LNCaP clone FGC (cell line): ENCODE measurements around the gene HRH1.

Experiments used
- DNase-seq: peaks from one replicate; pipeline ENCODE4 v3.0.0-alpha.2; 2011; ENCODE audit warnings: low read depth
- H3K4me3 ChIP-seq: 2 replicates; pipeline ENCODE4 v1.5.1; 2011; ENCODE audit warnings: mild to moderate bottlenecking, low read depth, low read length, control low read depth
- TF ChIP-seq, protein P1 (sequence below): IDR thresholded peaks from 2 replicates; pipeline ENCODE4 v1.5.1; 2012; ENCODE audit warnings: mild to moderate bottlenecking; ENCODE audit not compliant: control insufficient read depth, insufficient read depth; ENCODE audit errors: extremely low read depth

Gene HRH1

DNA sequence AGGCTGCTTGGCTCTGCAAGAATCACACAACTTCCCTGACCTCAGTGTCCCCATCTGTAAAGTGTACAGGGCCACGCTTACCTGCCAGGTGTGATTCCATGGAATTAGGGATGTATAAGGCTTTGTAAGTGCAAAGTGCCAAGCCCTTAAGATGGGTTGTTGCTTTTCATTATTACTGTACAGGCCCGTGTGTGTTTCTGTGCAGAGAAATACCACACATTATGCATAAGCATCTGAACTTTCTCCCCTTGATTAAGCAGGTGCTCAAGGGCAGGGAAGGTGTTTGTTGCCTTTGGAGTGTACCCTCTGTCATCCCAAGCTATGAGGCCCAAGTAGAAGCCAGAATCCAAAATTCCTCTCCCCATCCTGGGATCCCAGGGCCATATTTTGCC, 13.6 kb upstream of the HRH1 start:
- no peak overlapping the region for H3K4me3 ChIP-seq
- DNase-seq = no peak
- TF ChIP-seq, protein P1, sequence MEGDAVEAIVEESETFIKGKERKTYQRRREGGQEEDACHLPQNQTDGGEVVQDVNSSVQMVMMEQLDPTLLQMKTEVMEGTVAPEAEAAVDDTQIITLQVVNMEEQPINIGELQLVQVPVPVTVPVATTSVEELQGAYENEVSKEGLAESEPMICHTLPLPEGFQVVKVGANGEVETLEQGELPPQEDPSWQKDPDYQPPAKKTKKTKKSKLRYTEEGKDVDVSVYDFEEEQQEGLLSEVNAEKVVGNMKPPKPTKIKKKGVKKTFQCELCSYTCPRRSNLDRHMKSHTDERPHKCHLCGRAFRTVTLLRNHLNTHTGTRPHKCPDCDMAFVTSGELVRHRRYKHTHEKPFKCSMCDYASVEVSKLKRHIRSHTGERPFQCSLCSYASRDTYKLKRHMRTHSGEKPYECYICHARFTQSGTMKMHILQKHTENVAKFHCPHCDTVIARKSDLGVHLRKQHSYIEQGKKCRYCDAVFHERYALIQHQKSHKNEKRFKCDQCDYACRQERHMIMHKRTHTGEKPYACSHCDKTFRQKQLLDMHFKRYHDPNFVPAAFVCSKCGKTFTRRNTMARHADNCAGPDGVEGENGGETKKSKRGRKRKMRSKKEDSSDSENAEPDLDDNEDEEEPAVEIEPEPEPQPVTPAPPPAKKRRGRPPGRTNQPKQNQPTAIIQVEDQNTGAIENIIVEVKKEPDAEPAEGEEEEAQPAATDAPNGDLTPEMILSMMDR = no peak

DNA sequence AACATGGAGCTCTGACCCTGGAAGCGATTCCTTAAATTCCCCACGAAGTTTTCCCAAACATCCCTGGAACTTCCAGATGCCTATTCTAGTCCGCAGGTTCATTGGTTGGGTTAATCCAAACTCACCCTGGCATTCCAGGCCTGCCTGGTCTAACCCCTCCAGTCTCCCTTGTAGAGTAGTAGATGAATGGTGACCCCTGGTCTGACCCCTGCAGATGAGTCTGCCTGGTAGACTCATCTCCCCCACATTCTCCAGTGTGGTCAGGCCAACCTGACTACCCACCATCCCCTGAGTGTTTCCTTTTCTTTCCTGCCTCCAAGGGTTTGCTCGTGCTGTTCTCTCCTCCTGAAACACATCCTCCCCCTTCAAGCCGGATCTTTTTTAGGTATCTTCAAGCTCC, 10.8 kb upstream of the HRH1 start:
- H3K4me3 ChIP-seq = no peak overlapping the region
- TF ChIP-seq, protein P1 = no peak
- no peak for DNase-seq

DNA sequence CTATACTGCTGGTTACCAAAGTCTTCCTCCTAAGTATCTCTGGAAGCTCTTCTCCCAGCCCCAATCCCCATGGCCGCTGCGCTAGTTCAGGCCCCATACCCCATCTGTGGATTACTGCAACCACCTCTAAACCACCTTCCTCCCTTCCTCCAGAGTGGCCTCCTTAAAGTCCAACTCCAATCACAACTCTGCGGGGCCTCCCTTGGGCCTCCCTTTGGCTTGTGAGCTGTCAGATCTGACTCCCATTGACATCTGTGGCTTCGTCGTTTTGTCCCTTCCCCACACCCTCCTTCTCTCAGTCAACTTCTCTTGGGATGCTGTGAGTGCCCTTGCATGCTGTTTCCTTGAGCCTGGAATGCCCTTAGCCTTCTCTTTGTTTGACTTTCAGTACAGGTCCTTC, 9.3 kb upstream of the HRH1 start:
- H3K4me3 ChIP-seq = no peak overlapping the region
- TF ChIP-seq, protein P1 = no peak
- no peak for DNase-seq

DNA sequence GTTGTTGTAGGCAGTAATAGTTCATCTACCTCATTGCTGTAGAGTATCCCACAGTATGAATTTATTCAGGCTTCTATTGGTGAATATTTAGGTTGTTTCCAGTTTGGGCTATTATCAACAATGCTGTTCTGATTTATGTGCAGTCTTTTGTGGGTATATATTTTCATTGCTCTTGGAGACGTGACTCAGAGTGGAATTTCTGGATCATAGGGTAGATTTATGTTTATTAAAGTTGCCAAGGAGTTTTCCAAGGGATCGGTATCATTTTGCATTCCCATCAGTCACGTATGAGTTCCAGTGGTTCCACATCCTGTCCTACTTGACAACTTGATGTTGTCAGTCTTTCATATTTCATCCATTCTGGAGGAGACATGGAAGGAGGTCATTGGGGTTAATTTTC, 8.4 kb upstream of the HRH1 start:
- TF ChIP-seq, protein P1 = no peak

DNA sequence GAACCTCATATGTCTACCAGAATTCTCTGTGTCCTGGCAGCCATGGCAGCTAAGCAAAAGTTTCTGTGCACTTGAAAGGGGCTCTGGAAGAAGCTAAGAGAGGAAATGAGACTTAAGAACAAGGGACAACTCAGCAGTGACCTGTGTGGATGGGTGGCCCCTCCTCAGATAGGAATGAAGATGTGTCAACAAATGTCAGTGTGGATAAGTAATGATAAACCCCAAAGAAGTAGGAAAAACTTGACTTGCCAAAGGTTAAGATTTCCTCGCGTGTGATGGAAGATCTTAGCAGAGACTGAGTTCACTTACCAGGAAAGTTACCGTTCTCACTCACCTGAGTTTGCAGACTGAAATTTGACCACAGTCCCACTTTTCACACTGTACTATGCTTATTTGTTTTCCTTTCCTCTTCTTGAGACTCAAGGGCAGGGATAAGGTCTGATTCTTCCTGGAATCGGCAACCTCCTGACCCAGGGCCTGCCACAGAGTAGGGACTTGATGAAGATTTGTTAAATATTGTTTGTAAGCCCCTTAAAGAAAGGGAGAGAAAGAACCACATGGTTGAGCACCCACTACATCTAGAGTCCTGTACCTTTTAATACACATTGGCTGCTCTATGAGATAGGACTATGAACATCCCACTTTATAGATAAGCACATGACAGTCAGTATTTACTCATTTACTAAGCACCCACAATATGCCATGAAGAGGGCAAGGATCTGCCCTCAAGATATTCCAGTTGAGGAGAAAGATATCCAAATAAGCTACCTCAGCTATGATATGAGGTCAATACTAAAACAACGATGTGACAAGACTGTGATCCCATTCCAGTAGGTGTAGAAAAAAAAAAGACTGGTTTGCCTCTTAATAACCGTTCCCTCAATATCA, 7.3 kb upstream of the HRH1 start:
- no peak overlapping the region for H3K4me3 ChIP-seq
- DNase-seq = no peak
- TF ChIP-seq, protein P1 = no peak

More for the DNA sequence above, 8.4 kb upstream of the HRH1 start:
- H3K4me3 ChIP-seq = no peak overlapping the region
- DNase-seq = no peak

DNA sequence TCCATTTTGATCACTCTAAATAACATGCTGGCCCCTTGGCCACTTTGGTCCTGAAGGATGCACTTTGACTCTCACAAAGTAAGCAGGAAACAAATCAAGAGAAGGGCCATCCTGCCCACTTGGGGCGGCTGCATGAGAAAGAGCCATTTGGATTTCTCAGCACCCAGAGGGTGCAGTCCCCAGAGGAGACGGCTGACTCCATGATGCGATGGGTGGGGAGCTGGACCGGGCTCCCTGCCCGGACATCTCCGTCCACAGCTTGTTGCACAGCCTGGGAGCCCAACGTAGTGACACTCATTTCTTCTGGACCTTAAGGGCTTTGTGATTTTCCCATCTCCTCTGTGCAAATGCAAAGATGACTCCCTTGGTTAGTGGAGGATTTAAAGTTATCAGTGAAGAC, 4.0 kb upstream of the HRH1 start:
- DNase-seq = no peak
- TF ChIP-seq, protein P1 = no peak
- no peak overlapping the region for H3K4me3 ChIP-seq

DNA sequence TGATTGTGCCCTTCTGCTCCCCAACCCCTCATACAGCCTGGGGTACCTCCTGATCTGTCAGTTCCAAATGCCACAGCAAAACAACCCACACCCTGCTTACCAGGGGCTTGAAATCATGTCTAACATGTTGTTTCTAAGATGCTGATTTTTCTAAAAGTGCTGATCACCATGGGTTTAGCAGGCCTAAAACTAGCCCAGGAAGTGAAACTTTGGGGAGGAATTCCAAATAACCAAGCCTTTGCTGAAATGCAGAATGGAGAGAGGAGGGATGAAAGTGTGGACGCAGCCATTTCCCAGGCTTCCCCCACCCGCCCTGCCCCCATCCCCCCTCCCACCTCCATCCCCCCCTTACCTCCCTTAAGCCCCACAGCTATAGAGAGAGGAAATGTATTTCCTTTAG, 2.0 kb upstream of the HRH1 start:
- H3K4me3 ChIP-seq = no peak overlapping the region
- TF ChIP-seq, protein P1 = no peak
- no peak for DNase-seq
